Naive thymus-derived CD4-positive, alpha-beta T cell (primary cell): ENCODE data around the gene SRRM5. TPM values are rescaled to one million over a fixed set of nuclear protein-coding genes. Genes with fewer than 3 reads are reported as not detected.
A peak's percentile ranks its signal among the peaks of the same experiment; 100 is the strongest.
"Not testable (repeated sequence)": the region's sequence is repeated elsewhere in the genome, so short reads cannot be mapped to it uniquely, and the experiment has no call there.

Experiments
- ATAC-seq: fragments of 150-1000 bp; cut with Tn5 transposase; 2 replicates; pipeline ENCODE4 v1.10.0; 2021; ENCODE audit warnings: mild to moderate bottlenecking, moderate library complexity
- CTCF ChIA-PET: fragments of 350-600 bp; sonication (Branson Sonifier 250); formaldehyde crosslinking; loops from one replicate; lab custom pipeline; 2021; ENCODE audit warnings: antibody characterized with exemption; lab: Charles Lee
- POLR2A ChIA-PET: fragments of 350-600 bp; sonication (Branson Sonifier 250); formaldehyde crosslinking; loops from one replicate; lab custom pipeline; 2021; ENCODE audit warnings: antibody characterized with exemption, inconsistent platforms; lab: Charles Lee
- DNase-seq, 9 donors: peaks; one replicate each; pipeline versions ENCODE4 v3.0.0 to v3.0.0-alpha.2; 2020 to 2022; ENCODE audit warnings: mixed read lengths in 1 of 9
- H3K27ac ChIP-seq: one replicate; pipeline ENCODE4 v1.7.0; 2013; ENCODE audit warnings: mild to moderate bottlenecking, low read depth, low read length, moderate library complexity
- H3K27me3 ChIP-seq, 2 donors: one replicate each; pipeline ENCODE4 v1.7.0; 2013; ENCODE audit warnings: low read length in 2 of 2, mild to moderate bottlenecking in 2 of 2, moderate library complexity in 2 of 2; ENCODE audit not compliant: control insufficient read depth in 2 of 2, insufficient read depth in 2 of 2
- H3K36me3 ChIP-seq, 3 experiments: 1 replicate in 2 of 3; 2 replicates in 1 of 3; pipeline ENCODE4 v1.7.0; 2013; ENCODE audit warnings: low read length in 3 of 3, mild to moderate bottlenecking in 3 of 3, moderate library complexity in 1 of 3; ENCODE audit not compliant: insufficient read depth in 3 of 3, control insufficient read depth in 2 of 3
- H3K4me1 ChIP-seq, 2 donors: one replicate each; pipeline ENCODE4 v1.7.0; 2013; ENCODE audit warnings: low read length in 2 of 2, mild to moderate bottlenecking in 2 of 2, moderate library complexity in 1 of 2; ENCODE audit not compliant: control insufficient read depth in 2 of 2, insufficient read depth in 2 of 2
- H3K4me3 ChIP-seq: 2 replicates; pipeline ENCODE4 v1.7.0; 2013; ENCODE audit warnings: mild to moderate bottlenecking, low read length
- H3K9me3 ChIP-seq, 3 experiments: 1 replicate in 2 of 3; 2 replicates in 1 of 3; pipeline ENCODE4 v1.7.0; 2013; ENCODE audit warnings: low read length in 3 of 3; ENCODE audit not compliant: control insufficient read depth in 2 of 3
- H3K27ac Mint-ChIP-seq, 9 donors: one replicate each; pipeline ENCODE4 v1.8.0; 2020 to 2022; ENCODE audit warnings: mixed read lengths in 9 of 9, mild to moderate bottlenecking in 8 of 9, moderate library complexity in 5 of 9, inconsistent platforms in 2 of 9
- H3K27me3 Mint-ChIP-seq, 5 donors: one replicate each; pipeline ENCODE4 v1.8.0; 2021 to 2022; ENCODE audit warnings: mixed read lengths in 5 of 5, mild to moderate bottlenecking in 1 of 5
- H3K36me3 Mint-ChIP-seq, 5 donors: one replicate each; pipeline ENCODE4 v1.8.0; 2020 to 2022; ENCODE audit warnings: mixed read lengths in 5 of 5, mild to moderate bottlenecking in 3 of 5, inconsistent platforms in 1 of 5
- H3K4me1 Mint-ChIP-seq, 7 donors: one replicate each; pipeline ENCODE4 v1.8.0; 2020 to 2022; ENCODE audit warnings: mixed read lengths in 7 of 7, mild to moderate bottlenecking in 3 of 7, inconsistent platforms in 1 of 7
- H3K4me3 Mint-ChIP-seq, 10 donors: one replicate each; pipeline ENCODE4 v1.8.0; 2020 to 2022; ENCODE audit warnings: mild to moderate bottlenecking in 10 of 10, mixed read lengths in 10 of 10, moderate library complexity in 6 of 10, inconsistent platforms in 2 of 10
- H3K9me3 Mint-ChIP-seq, 11 donors: one replicate each; pipeline ENCODE4 v1.8.0; 2020 to 2022; ENCODE audit warnings: mixed read lengths in 11 of 11, mild to moderate bottlenecking in 4 of 11, inconsistent platforms in 1 of 11, moderate library complexity in 1 of 11
- intact Hi-C, 2 donors: fragments of 100-400 bp; cut with micrococcal nuclease; formaldehyde crosslinking; loops; one replicate each; pipeline ENCODE4 v1.15.1; 2023
- polyA plus RNA-seq, 2 donors: library from polyadenylated mRNA; unstranded; fragments of 300-500 nt; fragmentation: Illumina TruSeq; gene quantifications; one replicate each; pipeline ENCODE4 v1.2.3, GENCODE V29; 2021
- total RNA-seq, 6 experiments: library from RNA in 5 of 6; stranded (reverse) in 5 of 6; gene quantifications; 1 replicate in 5 of 6; 2 replicates in 1 of 6; pipeline ENCODE4 v1.2.3 and lab custom pipeline; 2021 to 2026

Gene SRRM5
- total and polyA plus RNA-seq, 7 experiments from 2014 or later = 0.56 to 1.7 (median 1.1) TPM

DNA sequence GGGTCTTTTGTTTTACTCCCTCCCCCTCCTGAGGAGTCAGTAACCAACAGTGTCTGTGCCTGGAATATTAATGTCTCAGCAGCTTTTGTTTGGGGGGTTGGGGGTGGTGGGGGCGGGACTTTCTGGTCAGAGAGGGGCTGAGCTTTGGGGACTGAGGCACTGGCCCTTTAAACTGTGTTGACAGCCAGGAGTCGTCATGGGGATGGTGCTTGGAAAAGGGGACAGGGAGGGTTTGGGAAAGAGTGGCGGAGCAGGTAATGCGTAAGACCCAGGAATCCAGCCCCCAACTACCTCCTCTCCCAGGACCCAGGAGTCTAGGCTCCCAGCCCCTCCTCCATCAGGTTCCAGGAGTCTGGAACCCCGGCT lies 22.6 kb downstream of the SRRM5 start:
- Mint-ChIP-seq H3K9me3 (no peaks in the 10 kb centered on the region), H3K36me3 (no peaks in the 10 kb centered on the region), H3K27me3 (peaks cover 15 to 39% (median 28%) of the 10 kb centered on the region in 5 donors), H3K27ac (no peak overlapping the region), H3K4me1 (peaks cover 5 to 13% (median 8%) of the 10 kb centered on the region in 7 donors), H3K4me3 (no peak overlapping the region)
- intact Hi-C loops = no loop called here
- POLR2A ChIA-PET = interaction anchor here (1.0 kb wide), 1 partner anchor 34 kb away, joined by 3 read pairs; no protein-coding TSS in a partner anchor
- no peaks in the 10 kb centered on the region for H3K36me3 ChIP-seq
- no peaks in the 10 kb centered on the region for H3K4me1 ChIP-seq
- peaks cover 4 to 8% of the 10 kb centered on the region in 2 donors for H3K27me3 ChIP-seq
- no peak for ATAC-seq
- H3K4me3 ChIP-seq = no peak overlapping the region
- no peak overlapping the region for H3K27ac ChIP-seq
- CTCF ChIA-PET = no interaction called here
- DNase-seq = no peak
- no peaks in the 10 kb centered on the region for H3K9me3 ChIP-seq

GRCh38 chr19:43634872-43635560 lies 23.1 kb downstream of the SRRM5 start:
- Mint-ChIP-seq H3K36me3 (no peaks in the 10 kb centered on the region), H3K4me3 (no peak overlapping the region), H3K9me3 (no peaks in the 10 kb centered on the region), H3K27me3 (peaks cover 15 to 41% (median 28%) of the 10 kb centered on the region in 5 donors), H3K4me1 (peaks cover 5 to 14% (median 8%) of the 10 kb centered on the region in 7 donors), H3K27ac (no peak overlapping the region)
- Histone ChIP-seq H3K27ac (no peak overlapping the region), H3K9me3 (no peaks in the 10 kb centered on the region), H3K4me3 (no peak overlapping the region), H3K4me1 (no peaks in the 10 kb centered on the region), H3K36me3 (no peaks in the 10 kb centered on the region), H3K27me3 (peaks cover 4 to 8% of the 10 kb centered on the region in 2 donors)
- ChIA-PET POLR2A (interaction anchor here (1.0 kb wide), 1 partner anchor 34 kb away, joined by 3 read pairs; no protein-coding TSS in a partner anchor), CTCF (no interaction called here)
- intact Hi-C loops = no loop called here
- no peak for DNase-seq
- ATAC-seq = no peak

- intact Hi-C loops, H3K27me3 ChIP-seq, H3K27ac Mint-ChIP-seq, H3K36me3 ChIP-seq, H3K4me3 Mint-ChIP-seq, H3K27ac ChIP-seq, CTCF ChIA-PET, H3K9me3 Mint-ChIP-seq, H3K4me1 ChIP-seq, ATAC-seq, H3K9me3 ChIP-seq, DNase-seq, H3K36me3 Mint-ChIP-seq, H3K4me3 ChIP-seq: not testable (repeated sequence)
- Mint-ChIP-seq H3K4me1 (peaks cover 5 to 20% (median 12%) of the 10 kb centered on the region in 7 donors), H3K27me3 (peaks cover 15 to 47% (median 28%) of the 10 kb centered on the region in 5 donors)
- POLR2A ChIA-PET = interaction anchor here (1.0 kb wide), 1 partner anchor 33 kb away, joined by 3 read pairs; no protein-coding TSS in a partner anchor
Measured at GRCh38 chr19:43635561-43635940, 23.7 kb downstream of the SRRM5 start.

- Mint-ChIP-seq H3K27me3 (peaks cover 15 to 51% (median 30%) of the 10 kb centered on the region in 5 donors), H3K36me3 (no peaks in the 10 kb centered on the region), H3K27ac (no peak overlapping the region), H3K9me3 (no peaks in the 10 kb centered on the region), H3K4me3 (peak overlapping the region in 1 of 10 donors; percentile 45), H3K4me1 (peaks cover 6 to 24% (median 13%) of the 10 kb centered on the region in 7 donors)
- intact Hi-C loops = no loop called here
- DNase-seq = no peak
- H3K4me1 ChIP-seq = peaks cover 0 to 6% of the 10 kb centered on the region in 2 donors
- peaks cover 4 to 8% of the 10 kb centered on the region in 2 donors for H3K27me3 ChIP-seq
- no peak overlapping the region for H3K27ac ChIP-seq
- no peak overlapping the region for H3K4me3 ChIP-seq
- no peak for ATAC-seq
- no peaks in the 10 kb centered on the region for H3K36me3 ChIP-seq
- CTCF ChIA-PET = no interaction called here
- POLR2A ChIA-PET = no interaction called here
- H3K9me3 ChIP-seq = no peaks in the 10 kb centered on the region
Measured at GRCh38 chr19:43636121-43636683, 24.3 kb downstream of the SRRM5 start.

- POLR2A ChIA-PET = no interaction called here
- DNase-seq (no peak), ATAC-seq (no peak)
- no peaks in the 10 kb centered on the region for H3K36me3 ChIP-seq
- peaks cover 4 to 8% of the 10 kb centered on the region in 2 donors for H3K27me3 ChIP-seq
- intact Hi-C loops = no loop called here
- H3K9me3 Mint-ChIP-seq = no peaks in the 10 kb centered on the region
- no peaks in the 10 kb centered on the region for H3K9me3 ChIP-seq
- peak overlapping the region; percentile 68 to 93 (median 82) for H3K4me3 Mint-ChIP-seq
- H3K4me3 ChIP-seq = no peak overlapping the region
- CTCF ChIA-PET = no interaction called here
- peaks cover 15 to 52% (median 32%) of the 10 kb centered on the region in 5 donors for H3K27me3 Mint-ChIP-seq
- no peaks in the 10 kb centered on the region for H3K36me3 Mint-ChIP-seq
- peaks cover 0 to 6% of the 10 kb centered on the region in 2 donors for H3K4me1 ChIP-seq
- H3K27ac ChIP-seq = no peak overlapping the region
- H3K27ac Mint-ChIP-seq = peak overlapping the region in 5 of 9 donors; percentile 1 to 68 (median 33)
- H3K4me1 Mint-ChIP-seq = peaks cover 12 to 28% (median 15%) of the 10 kb centered on the region in 7 donors
Measured at GRCh38 chr19:43638214-43638994, 26.5 kb downstream of the SRRM5 start.

DNA sequence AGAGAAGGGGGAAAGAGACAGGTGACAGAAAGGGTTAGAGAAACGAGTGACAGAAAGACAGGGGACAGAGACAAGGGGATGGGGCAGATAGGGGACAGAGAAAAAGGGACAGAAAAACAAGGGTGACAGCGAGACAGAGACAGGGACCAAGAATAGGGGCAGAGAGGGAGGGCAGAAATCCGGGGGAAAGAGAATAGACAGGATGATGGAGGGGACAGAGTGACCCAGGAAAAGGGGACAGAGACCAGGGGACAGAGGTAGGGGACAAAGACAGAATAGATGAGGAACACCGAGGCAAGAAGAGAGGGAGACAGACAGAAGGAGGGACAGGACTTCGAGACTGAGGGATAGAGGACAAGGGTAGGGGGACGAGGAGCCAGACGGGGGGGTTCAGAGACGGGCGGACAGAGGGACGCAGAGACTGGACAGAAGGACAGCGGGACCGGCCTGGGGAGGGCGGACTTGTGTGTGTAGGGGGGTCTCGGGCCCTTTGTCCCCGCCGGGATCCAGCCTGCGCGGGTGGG lies 27.2 kb downstream of the SRRM5 start:
- H3K4me1 ChIP-seq = peaks cover 0 to 6% of the 10 kb centered on the region in 2 donors
- Mint-ChIP-seq H3K27ac (peak overlapping the region in 8 of 9 donors; percentile 1 to 90 (median 32)), H3K9me3 (no peaks in the 10 kb centered on the region), H3K27me3 (peaks cover 13 to 52% (median 30%) of the 10 kb centered on the region in 5 donors), H3K36me3 (no peaks in the 10 kb centered on the region), H3K4me1 (peaks cover 12 to 28% (median 15%) of the 10 kb centered on the region in 7 donors), H3K4me3 (peak overlapping the region; percentile 68 to 93 (median 82))
- no peak overlapping the region for H3K27ac ChIP-seq
- ATAC-seq (no peak), DNase-seq (no peak)
- H3K27me3 ChIP-seq = peaks cover 4 to 8% of the 10 kb centered on the region in 2 donors
- POLR2A ChIA-PET = no interaction called here
- intact Hi-C loops = no loop called here
- H3K4me3 ChIP-seq = no peak overlapping the region
- CTCF ChIA-PET = no interaction called here
- H3K36me3 ChIP-seq = no peaks in the 10 kb centered on the region
- no peaks in the 10 kb centered on the region for H3K9me3 ChIP-seq
